ENCODE data around the gene CAMTA1.

CAMTA1 gene

DNA sequence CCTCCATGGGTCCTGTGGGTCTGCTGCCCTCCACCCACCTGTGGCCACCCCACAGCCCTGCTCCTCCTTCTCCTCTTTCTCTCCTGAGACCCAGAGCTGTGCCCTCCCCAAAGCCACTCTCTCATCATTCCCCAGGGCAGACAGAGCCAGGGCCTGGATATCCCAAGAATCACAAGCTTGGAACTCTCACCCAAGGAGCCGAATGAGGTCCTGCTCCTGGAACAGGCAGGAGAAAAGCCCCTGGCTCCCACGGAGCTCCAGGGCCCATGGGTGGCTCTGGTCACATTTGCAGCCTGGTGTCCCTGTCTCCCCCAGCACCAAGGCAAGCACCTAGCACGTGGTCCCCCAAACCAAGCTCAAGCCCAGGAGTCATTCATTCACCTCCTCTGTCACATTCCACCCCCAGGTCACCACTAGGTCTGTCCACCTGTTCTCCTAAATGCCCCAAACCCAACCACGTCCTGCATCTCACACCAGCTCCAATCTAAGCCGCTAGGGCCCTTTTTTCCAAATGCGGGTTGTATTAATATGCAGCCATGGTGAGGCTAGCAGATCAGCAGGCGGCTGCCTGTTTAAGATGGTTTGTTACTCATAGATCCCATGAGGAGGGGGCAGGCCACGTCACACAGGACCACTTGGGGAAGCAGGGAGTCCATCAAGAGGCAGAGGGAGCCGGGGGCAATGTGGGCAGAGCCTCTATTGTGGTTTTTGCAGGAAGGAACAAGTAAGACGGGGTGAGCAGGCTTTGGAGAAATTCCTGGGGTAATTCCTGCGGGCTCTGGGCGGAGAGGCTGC, 770.3 kb downstream of the CAMTA1 start:
- DNase-seq = no peak

- DNase-seq = no peak
Measured at GRCh38 chr1:7557301-7557891, 772.1 kb downstream of the CAMTA1 start.

GRCh38 chr1:7558041-7558461, 772.8 kb downstream of the CAMTA1 start:
- DNase-seq = no peak

DNA sequence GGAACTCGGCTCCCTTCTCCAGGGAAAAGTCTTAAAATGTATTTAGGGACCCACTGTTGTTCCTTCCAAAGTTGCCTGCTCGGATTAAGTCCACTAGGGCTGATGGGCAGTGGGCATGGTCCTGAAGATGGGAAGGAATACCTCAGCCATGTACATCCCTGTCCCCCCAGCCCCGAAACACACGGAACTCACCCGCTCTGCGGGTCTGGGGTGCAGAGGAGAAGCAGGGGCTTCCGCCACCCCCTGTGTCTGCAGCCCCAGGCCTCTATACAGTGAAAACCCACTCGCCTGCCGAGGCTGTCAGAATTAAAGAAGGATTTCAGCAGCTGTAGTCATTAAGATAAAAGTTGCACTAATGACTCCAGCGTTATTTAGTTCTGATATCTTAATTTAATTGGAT, 773.2 kb downstream of the CAMTA1 start:
- DNase-seq = no peak

- no peak for DNase-seq
Measured at GRCh38 chr1:7558921-7559869, 773.9 kb downstream of the CAMTA1 start.

DNA sequence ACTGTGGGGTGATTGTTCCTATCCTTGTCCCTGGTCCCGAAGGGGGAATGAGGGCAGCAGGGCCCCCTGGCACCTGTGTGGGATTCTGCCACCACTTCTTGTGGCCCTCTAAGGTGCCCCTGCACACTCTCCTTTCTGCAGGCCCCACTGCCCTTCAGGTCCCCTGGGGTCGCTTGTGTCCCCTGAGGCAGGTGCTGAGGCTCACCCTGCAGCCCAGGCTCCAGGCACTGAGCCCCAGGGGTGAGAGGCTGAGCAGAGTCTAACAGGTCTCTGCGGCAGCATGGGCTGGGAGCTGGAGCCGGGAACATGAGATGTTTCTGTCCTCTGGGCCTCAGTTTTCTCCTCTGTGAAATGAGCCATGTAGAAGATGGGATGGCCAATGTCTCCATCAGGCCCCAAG, 774.9 kb downstream of the CAMTA1 start:
- no peak for DNase-seq

DNA sequence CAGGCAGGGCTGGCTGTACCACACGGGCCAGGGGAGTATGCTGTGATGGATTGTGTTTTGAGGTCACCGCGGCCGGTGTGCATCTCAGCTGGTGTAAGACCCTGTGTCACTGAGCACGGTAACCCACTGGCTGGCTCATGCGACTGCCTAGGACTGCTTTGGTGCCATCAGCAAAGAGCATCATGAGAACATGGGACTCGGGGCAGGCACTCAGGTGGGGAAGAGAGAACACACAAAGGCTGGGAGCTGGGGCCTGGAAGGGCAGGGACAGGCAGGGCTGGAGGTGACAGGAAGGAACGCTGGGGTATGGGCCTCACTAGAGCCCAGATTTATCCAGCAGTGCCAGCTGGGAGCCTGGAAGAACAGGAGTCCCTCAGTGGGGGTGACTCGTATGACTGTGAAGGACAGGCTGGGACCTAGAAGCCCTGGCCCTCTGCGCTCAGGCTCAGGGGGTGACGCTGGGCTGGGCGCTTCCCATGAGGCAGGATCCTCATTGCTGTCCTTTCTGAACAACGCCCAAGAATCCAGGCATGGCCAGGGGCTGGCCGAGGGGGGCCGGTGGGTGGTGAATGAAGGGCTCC, 775.4 kb downstream of the CAMTA1 start:
- DNase-seq = no peak

GRCh38 chr1:7561331-7561921, 776.2 kb downstream of the CAMTA1 start:
- no peak for DNase-seq

DNA sequence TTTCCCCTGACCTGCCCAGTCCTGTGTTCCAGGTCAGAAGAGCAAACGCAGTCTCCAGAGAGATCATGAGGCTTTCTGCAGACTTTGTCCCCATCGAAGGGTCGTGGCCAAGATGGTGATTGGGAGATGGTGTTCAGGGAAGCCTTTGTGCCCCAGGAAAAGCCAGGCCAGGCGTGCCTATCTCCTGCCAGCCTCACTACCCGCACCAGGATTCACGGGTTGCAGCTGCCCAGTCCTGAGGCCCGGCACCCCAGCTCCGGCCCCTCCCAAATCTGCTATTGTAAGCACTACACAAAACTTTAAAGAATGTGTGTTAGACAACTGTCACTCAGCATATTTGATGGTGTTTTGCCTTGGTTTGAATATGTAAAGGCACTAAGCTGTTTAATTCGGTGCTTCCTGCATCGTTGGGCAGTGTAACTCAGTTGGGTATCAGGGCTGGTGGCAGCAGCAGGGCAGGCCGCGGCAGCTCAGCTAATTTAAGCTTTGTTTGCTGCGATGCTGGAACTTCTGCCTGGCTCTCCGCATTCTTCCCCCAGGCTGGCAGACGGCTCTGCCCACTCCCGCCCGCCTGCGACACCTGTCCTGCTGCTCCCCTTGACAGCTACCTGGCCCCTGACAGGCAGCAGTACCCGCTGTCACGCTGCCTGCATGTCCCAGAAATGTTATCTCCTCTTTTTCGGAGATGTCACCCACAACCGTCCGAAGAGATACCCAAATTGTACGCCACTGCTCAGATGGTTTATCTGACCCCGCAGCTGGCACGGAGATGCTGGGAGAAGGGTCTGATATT, 776.9 kb downstream of the CAMTA1 start:
- DNase-seq = no peak

GRCh38 chr1:7562729-7563605, 777.7 kb downstream of the CAMTA1 start:
- no peak for DNase-seq

DNA sequence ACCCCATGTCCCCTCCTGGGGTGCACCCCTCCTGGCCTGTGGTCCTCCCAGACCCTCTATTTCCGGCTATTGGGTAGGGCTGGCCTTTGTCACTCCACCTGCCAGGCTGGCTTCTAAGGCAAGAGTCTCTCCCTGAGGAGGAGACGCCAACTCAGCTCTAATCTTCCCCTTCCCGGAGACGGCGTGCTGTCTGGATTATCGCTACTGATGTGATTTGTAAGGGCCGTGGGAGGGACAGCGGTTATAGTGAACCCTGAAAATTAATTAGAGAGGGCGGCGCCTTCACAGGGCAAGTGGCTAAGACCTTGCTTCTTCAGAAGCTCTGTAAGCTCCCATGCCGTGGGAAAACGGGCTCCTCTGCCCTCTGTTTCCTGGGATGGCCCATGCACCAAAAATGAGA, 778.9 kb downstream of the CAMTA1 start:
- no peak for DNase-seq

GRCh38 chr1:7565099-7565750, 780.0 kb downstream of the CAMTA1 start:
- DNase-seq = no peak

DNA sequence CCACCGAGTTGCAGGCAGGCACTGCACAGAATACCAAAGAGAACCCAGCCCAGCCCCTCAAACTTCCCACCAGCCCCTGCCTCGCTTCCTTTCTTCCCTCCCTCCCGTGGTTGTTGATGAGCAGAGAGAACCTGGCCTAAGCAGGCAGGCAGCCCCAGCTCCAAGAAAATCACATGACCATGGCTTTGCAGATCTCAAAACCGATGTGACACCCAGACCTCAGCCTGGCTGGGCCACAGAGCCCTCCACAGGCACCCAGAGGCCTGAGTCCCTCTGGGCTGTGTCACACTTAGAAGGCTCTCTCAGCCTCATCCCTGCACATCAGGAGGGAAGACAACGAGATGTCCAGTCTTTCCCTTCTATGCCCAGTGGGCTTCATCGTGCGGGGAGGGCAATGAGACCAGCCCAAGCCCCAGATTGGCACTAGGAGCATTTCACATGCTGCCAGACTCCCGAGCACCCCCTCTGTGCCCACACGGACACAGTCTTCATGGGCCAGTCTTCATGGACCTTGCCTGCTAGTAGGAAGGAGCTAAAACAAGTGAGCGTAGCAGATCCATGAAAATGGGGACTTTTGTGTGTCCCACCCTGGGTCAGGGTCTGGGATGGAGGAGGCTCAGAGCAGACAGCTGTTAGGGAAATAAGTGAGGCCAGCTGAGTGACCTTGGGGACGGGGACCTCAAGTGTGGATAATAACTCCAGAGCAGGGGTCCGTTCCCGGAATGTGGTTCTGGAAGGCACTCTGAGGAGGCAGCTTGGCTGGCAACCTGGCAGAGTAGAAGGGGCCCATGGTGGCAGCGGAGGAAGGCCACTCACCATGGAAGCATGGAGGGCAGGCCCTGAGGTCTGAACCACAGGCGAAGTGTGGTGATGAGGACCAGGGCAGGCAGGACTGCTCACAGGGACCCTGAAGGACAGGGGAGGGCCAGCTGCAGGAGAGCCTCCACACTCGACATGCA, 781.4 kb downstream of the CAMTA1 start:
- DNase-seq = no peak

DNA sequence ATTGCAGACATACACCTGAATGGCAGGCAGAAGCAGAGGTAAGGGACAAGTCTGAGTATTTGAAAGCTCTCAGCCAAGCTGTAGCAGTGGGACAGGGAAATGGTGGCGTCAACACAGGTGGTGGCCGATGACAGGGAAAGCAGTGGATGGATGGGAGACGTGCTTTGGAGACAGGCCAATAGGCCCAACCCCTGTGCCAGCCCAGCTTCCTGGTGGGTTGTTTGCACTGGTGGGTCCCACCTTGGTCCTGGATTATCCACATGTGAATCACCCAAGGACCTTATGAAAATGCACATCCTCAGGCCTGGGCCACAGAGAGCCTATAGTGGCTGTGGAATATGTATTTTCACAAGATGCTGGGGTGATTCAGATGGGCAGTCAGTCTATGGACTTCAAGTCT, 782.1 kb downstream of the CAMTA1 start:
- no peak for DNase-seq

DNA sequence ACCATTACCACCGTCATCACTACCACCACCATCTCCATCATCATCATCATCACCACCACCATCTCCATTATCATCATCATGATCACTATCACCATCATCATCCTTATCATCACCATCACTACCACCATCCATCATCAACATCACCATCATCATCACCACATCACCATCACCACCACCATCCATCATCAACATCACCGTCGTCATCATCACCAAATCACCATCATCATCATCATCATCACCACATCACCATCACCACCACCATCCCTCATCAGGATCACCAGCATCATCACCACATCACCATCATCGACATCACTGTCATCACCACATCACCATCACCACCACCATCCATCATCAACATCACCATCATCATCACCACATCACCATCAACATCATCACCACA, 782.8 kb downstream of the CAMTA1 start:
- DNase-seq = no peak

- DNase-seq = no peak
Measured at GRCh38 chr1:7568901-7569524, 783.8 kb downstream of the CAMTA1 start.

DNA sequence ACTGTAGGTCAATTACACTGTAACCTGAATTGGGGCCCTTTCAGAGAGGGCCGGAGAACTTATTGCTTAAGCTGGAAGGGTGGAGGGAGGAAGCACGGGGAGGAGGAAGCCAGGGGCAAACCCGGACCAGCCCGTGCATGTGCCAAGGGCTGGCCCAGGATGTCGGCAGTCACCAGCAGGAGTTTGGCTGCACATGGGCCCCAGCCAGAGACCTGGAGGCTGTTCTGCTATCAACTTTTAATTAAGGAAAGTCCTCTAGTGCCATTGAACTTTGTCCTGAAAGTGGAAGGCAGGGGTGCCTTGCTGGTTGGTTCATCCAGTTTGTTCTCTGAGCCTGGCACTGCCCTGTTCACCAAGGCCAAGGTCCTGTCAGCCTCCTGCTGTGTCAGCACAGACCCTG, 785.1 kb downstream of the CAMTA1 start:
- no peak for DNase-seq

DNA sequence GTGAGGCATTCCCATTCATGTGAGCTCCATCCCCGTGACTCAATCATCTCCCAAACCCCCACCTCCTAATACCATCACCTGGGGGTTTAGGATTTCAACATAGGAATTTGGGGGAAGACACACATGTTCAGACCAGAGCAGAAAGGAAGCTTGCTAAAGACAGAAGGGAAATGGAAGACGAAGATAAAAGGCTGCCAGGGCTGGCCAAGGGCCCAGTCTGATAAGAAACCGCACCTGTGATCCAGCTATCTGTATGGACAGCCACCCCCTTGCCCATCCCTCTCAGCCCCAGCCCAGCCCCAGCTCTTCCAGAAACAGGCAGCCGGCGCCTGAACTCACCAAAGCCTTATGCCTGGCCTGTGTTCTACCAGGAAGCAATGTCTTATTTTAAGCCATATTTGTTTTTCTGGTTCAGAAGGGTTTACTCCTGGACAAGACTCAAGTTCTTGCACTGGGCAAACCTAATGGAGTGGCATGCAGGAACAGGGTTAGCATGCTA, 787.4 kb downstream of the CAMTA1 start:
- DNase-seq = no peak

Measured in right forelimb (tissue), 1 donor.